ENCODE measurements around the gene SLC22A3.
"Not testable (repeated sequence)": the region's sequence is repeated elsewhere in the genome, so short reads cannot be mapped to it uniquely, and the experiment has no call there.

Gene SLC22A3

GRCh38 chr6:160391419-160392116, 43.4 kb downstream of the SLC22A3 start:
- H3K36me3 ChIP-seq (ENCODE audit: control insufficient read depth, insufficient read depth, low read length), result no peaks in the 10 kb centered on the region
- no peaks in the 10 kb centered on the region for H3K9me3 ChIP-seq (ENCODE audit: control insufficient read depth, insufficient read depth, low read length)
- no peak overlapping the region for H3K27ac ChIP-seq (ENCODE audit: low read depth, low read length)
- peaks cover 13% of the 10 kb centered on the region for H3K4me1 ChIP-seq (ENCODE audit: control insufficient read depth, insufficient read depth, low read length)
- H3K27me3 ChIP-seq (ENCODE audit: control insufficient read depth, insufficient read depth, low read length), result no peaks in the 10 kb centered on the region
- no peak overlapping the region for H3K4me3 ChIP-seq (ENCODE audit: low read depth, low read length)
- H3K9ac ChIP-seq (ENCODE audit: low read depth, low read length), result no peak overlapping the region

GRCh38 chr6:160393442-160393841, 45.3 kb downstream of the SLC22A3 start:
- not testable (repeated sequence) for H3K27me3 ChIP-seq (ENCODE audit: control insufficient read depth, insufficient read depth, low read length); H3K27ac ChIP-seq (ENCODE audit: low read depth, low read length); H3K36me3 ChIP-seq (ENCODE audit: control insufficient read depth, insufficient read depth, low read length); H3K9me3 ChIP-seq (ENCODE audit: control insufficient read depth, insufficient read depth, low read length); H3K4me3 ChIP-seq (ENCODE audit: low read depth, low read length); H3K9ac ChIP-seq (ENCODE audit: low read depth, low read length)
- peaks cover 13% of the 10 kb centered on the region for H3K4me1 ChIP-seq (ENCODE audit: control insufficient read depth, insufficient read depth, low read length)

GRCh38 chr6:160393891-160394653, 45.9 kb downstream of the SLC22A3 start:
- Histone ChIP-seq H3K27ac (ENCODE audit: low read depth, low read length) (peak overlapping the region; percentile 76), H3K4me1 (ENCODE audit: control insufficient read depth, insufficient read depth, low read length) (peaks cover 13% of the 10 kb centered on the region), H3K9me3 (ENCODE audit: control insufficient read depth, insufficient read depth, low read length) (no peaks in the 10 kb centered on the region), H3K4me3 (ENCODE audit: low read depth, low read length) (no peak overlapping the region), H3K36me3 (ENCODE audit: control insufficient read depth, insufficient read depth, low read length) (no peaks in the 10 kb centered on the region), H3K27me3 (ENCODE audit: control insufficient read depth, insufficient read depth, low read length) (no peaks in the 10 kb centered on the region), H3K9ac (ENCODE audit: low read depth, low read length) (no peak overlapping the region)

GRCh38 chr6:160394654-160395035, 46.5 kb downstream of the SLC22A3 start:
- no peak overlapping the region for H3K9ac ChIP-seq (ENCODE audit: low read depth, low read length)
- H3K9me3 ChIP-seq (ENCODE audit: control insufficient read depth, insufficient read depth, low read length), result no peaks in the 10 kb centered on the region
- H3K4me1 ChIP-seq (ENCODE audit: control insufficient read depth, insufficient read depth, low read length), result peaks cover 13% of the 10 kb centered on the region
- no peak overlapping the region for H3K4me3 ChIP-seq (ENCODE audit: low read depth, low read length)
- no peaks in the 10 kb centered on the region for H3K27me3 ChIP-seq (ENCODE audit: control insufficient read depth, insufficient read depth, low read length)
- no peaks in the 10 kb centered on the region for H3K36me3 ChIP-seq (ENCODE audit: control insufficient read depth, insufficient read depth, low read length)
- peak overlapping the region; percentile 76 for H3K27ac ChIP-seq (ENCODE audit: low read depth, low read length)

GRCh38 chr6:160395187-160395586, 47.0 kb downstream of the SLC22A3 start:
- H3K9ac ChIP-seq (ENCODE audit: low read depth, low read length), result no peak overlapping the region
- H3K4me1 ChIP-seq (ENCODE audit: control insufficient read depth, insufficient read depth, low read length), result peaks cover 13% of the 10 kb centered on the region
- H3K4me3 ChIP-seq (ENCODE audit: low read depth, low read length), result no peak overlapping the region
- H3K9me3 ChIP-seq (ENCODE audit: control insufficient read depth, insufficient read depth, low read length), result no peaks in the 10 kb centered on the region
- H3K27ac ChIP-seq (ENCODE audit: low read depth, low read length), result no peak overlapping the region
- no peaks in the 10 kb centered on the region for H3K36me3 ChIP-seq (ENCODE audit: control insufficient read depth, insufficient read depth, low read length)
- no peaks in the 10 kb centered on the region for H3K27me3 ChIP-seq (ENCODE audit: control insufficient read depth, insufficient read depth, low read length)

GRCh38 chr6:160396292-160396691, 48.1 kb downstream of the SLC22A3 start:
- Histone ChIP-seq H3K27me3 (ENCODE audit: control insufficient read depth, insufficient read depth, low read length) (no peaks in the 10 kb centered on the region), H3K27ac (ENCODE audit: low read depth, low read length) (no peak overlapping the region), H3K36me3 (ENCODE audit: control insufficient read depth, insufficient read depth, low read length) (no peaks in the 10 kb centered on the region), H3K4me1 (ENCODE audit: control insufficient read depth, insufficient read depth, low read length) (peaks cover 13% of the 10 kb centered on the region), H3K9ac (ENCODE audit: low read depth, low read length) (no peak overlapping the region), H3K4me3 (ENCODE audit: low read depth, low read length) (no peak overlapping the region), H3K9me3 (ENCODE audit: control insufficient read depth, insufficient read depth, low read length) (no peaks in the 10 kb centered on the region)

GRCh38 chr6:160398674-160399271, 50.6 kb downstream of the SLC22A3 start:
- Histone ChIP-seq H3K4me3 (ENCODE audit: low read depth, low read length) (no peak overlapping the region), H3K4me1 (ENCODE audit: control insufficient read depth, insufficient read depth, low read length) (peaks cover 13% of the 10 kb centered on the region), H3K9me3 (ENCODE audit: control insufficient read depth, insufficient read depth, low read length) (no peaks in the 10 kb centered on the region), H3K27ac (ENCODE audit: low read depth, low read length) (no peak overlapping the region), H3K27me3 (ENCODE audit: control insufficient read depth, insufficient read depth, low read length) (no peaks in the 10 kb centered on the region), H3K9ac (ENCODE audit: low read depth, low read length) (no peak overlapping the region), H3K36me3 (ENCODE audit: control insufficient read depth, insufficient read depth, low read length) (no peaks in the 10 kb centered on the region)

GRCh38 chr6:160400446-160400845, 52.3 kb downstream of the SLC22A3 start:
- no peak overlapping the region for H3K4me3 ChIP-seq (ENCODE audit: low read depth, low read length)
- H3K9me3 ChIP-seq (ENCODE audit: control insufficient read depth, insufficient read depth, low read length), result no peaks in the 10 kb centered on the region
- no peak overlapping the region for H3K27ac ChIP-seq (ENCODE audit: low read depth, low read length)
- no peaks in the 10 kb centered on the region for H3K36me3 ChIP-seq (ENCODE audit: control insufficient read depth, insufficient read depth, low read length)
- H3K9ac ChIP-seq (ENCODE audit: low read depth, low read length), result no peak overlapping the region
- no peaks in the 10 kb centered on the region for H3K27me3 ChIP-seq (ENCODE audit: control insufficient read depth, insufficient read depth, low read length)
- H3K4me1 ChIP-seq (ENCODE audit: control insufficient read depth, insufficient read depth, low read length), result no peaks in the 10 kb centered on the region

GRCh38 chr6:160408528-160408927, 60.4 kb downstream of the SLC22A3 start:
- no peak overlapping the region for H3K27ac ChIP-seq (ENCODE audit: low read depth, low read length)

GRCh38 chr6:160412993-160413392, 64.8 kb downstream of the SLC22A3 start:
- Histone ChIP-seq H3K9ac (ENCODE audit: low read depth, low read length) (no peak overlapping the region), H3K36me3 (ENCODE audit: control insufficient read depth, insufficient read depth, low read length) (peaks cover 3% of the 10 kb centered on the region; the same call in 1 of the 2 replicates), H3K4me3 (ENCODE audit: low read depth, low read length) (no peak overlapping the region), H3K27me3 (ENCODE audit: control insufficient read depth, insufficient read depth, low read length) (no peaks in the 10 kb centered on the region), H3K4me1 (ENCODE audit: control insufficient read depth, insufficient read depth, low read length) (no peaks in the 10 kb centered on the region), H3K9me3 (ENCODE audit: control insufficient read depth, insufficient read depth, low read length) (no peaks in the 10 kb centered on the region), H3K27ac (ENCODE audit: low read depth, low read length) (no peak overlapping the region)

More at GRCh38 chr6:160408528-160408927, 60.4 kb downstream of the SLC22A3 start:
- H3K4me1 ChIP-seq (ENCODE audit: control insufficient read depth, insufficient read depth, low read length), result no peaks in the 10 kb centered on the region
- H3K9ac ChIP-seq (ENCODE audit: low read depth, low read length), result no peak overlapping the region
- H3K4me3 ChIP-seq (ENCODE audit: low read depth, low read length), result no peak overlapping the region
- H3K27me3 ChIP-seq (ENCODE audit: control insufficient read depth, insufficient read depth, low read length), result no peaks in the 10 kb centered on the region
- H3K9me3 ChIP-seq (ENCODE audit: control insufficient read depth, insufficient read depth, low read length), result no peaks in the 10 kb centered on the region
- H3K36me3 ChIP-seq (ENCODE audit: control insufficient read depth, insufficient read depth, low read length), result peaks cover 3% of the 10 kb centered on the region; the same call in 1 of the 2 replicates

- Histone ChIP-seq H3K9ac (ENCODE audit: low read depth, low read length) (no peak overlapping the region), H3K4me1 (ENCODE audit: control insufficient read depth, insufficient read depth, low read length) (no peaks in the 10 kb centered on the region), H3K36me3 (ENCODE audit: control insufficient read depth, insufficient read depth, low read length) (peaks cover 3% of the 10 kb centered on the region; the same call in 1 of the 2 replicates), H3K27me3 (ENCODE audit: control insufficient read depth, insufficient read depth, low read length) (no peaks in the 10 kb centered on the region), H3K27ac (ENCODE audit: low read depth, low read length) (no peak overlapping the region), H3K4me3 (ENCODE audit: low read depth, low read length) (no peak overlapping the region), H3K9me3 (ENCODE audit: control insufficient read depth, insufficient read depth, low read length) (no peaks in the 10 kb centered on the region)
Measured at GRCh38 chr6:160417146-160417545, 69.0 kb downstream of the SLC22A3 start.

Measured in HUES48 (cell line).